Common myeloid progenitor, CD34-positive (primary cell): ENCODE data around the gene MOV10.

Experiments used
- CTCF ChIA-PET: fragments of 350-600 bp; sonication (Branson Sonifier 250); formaldehyde crosslinking; loops from one replicate; lab custom pipeline; 2021; ENCODE audit warnings: antibody characterized with exemption; lab: Charles Lee
- POLR2A ChIA-PET: fragments of 350-600 bp; sonication (Branson Sonifier 250); formaldehyde crosslinking; loops from one replicate; lab custom pipeline; 2021; ENCODE audit warnings: antibody characterized with exemption; lab: Charles Lee
- DNase-seq, 3 donors: peaks; one replicate each; pipeline versions ENCODE4 v3.0.0 to v3.0.0-alpha.2; 2013
- H3K27ac ChIP-seq, 2 experiments: 1 replicate in 1 of 2; 2 replicates in 1 of 2; pipeline ENCODE4 v1.7.0; 2013; ENCODE audit warnings: inconsistent platforms in 2 of 2, low read length in 2 of 2, mild to moderate bottlenecking in 2 of 2, low read depth in 1 of 2, moderate library complexity in 1 of 2; ENCODE audit not compliant: severe bottlenecking in 2 of 2, insufficient read depth in 1 of 2, poor library complexity in 1 of 2
- H3K27me3 ChIP-seq, 5 experiments: replicated peaks in 2 of 5; 1 replicate in 3 of 5; 2 replicates in 2 of 5; pipeline versions ENCODE4 v1.6.1 to v1.7.0; 2013; ENCODE audit warnings: low read length in 4 of 5, mild to moderate bottlenecking in 2 of 5, moderate library complexity in 2 of 5, inconsistent platforms in 1 of 5; ENCODE audit not compliant: insufficient read depth in 5 of 5, control insufficient read depth in 4 of 5
- H3K36me3 ChIP-seq, 4 experiments: 1 replicate in 2 of 4; 2 replicates in 2 of 4; pipeline versions ENCODE4 v1.6.1 to v1.7.0; 2013; ENCODE audit warnings: low read length in 3 of 4, control low read depth in 1 of 4, mild to moderate bottlenecking in 1 of 4; ENCODE audit not compliant: control insufficient read depth in 4 of 4, insufficient read depth in 4 of 4
- H3K4me1 ChIP-seq, 4 experiments: 1 replicate in 3 of 4; 2 replicates in 1 of 4; pipeline versions ENCODE4 v1.6.1 to v1.7.1; 2013; ENCODE audit warnings: low read length in 3 of 4, mild to moderate bottlenecking in 3 of 4, control low read depth in 1 of 4, inconsistent platforms in 1 of 4, moderate library complexity in 1 of 4; ENCODE audit not compliant: control insufficient read depth in 4 of 4, insufficient read depth in 4 of 4; ENCODE audit errors: control extremely low read depth in 1 of 4
- H3K4me3 ChIP-seq, 7 experiments: 1 replicate in 4 of 7; 2 replicates in 3 of 7; pipeline versions ENCODE4 v1.5.1 to v1.7.0; 2013; ENCODE audit warnings: mild to moderate bottlenecking in 7 of 7, low read length in 6 of 7, moderate library complexity in 6 of 7, inconsistent platforms in 2 of 7, low read depth in 2 of 7, control low read depth in 1 of 7; ENCODE audit not compliant: insufficient read depth in 4 of 7, control insufficient read depth in 1 of 7; ENCODE audit errors: extremely low read depth in 1 of 7
- H3K9me3 ChIP-seq, 5 experiments: 1 replicate in 4 of 5; 2 replicates in 1 of 5; pipeline versions ENCODE4 v1.6.1 to v1.7.1; 2013; ENCODE audit warnings: low read length in 4 of 5, mild to moderate bottlenecking in 2 of 5, inconsistent platforms in 1 of 5, low read depth in 1 of 5, moderate library complexity in 1 of 5; ENCODE audit not compliant: control insufficient read depth in 4 of 5, insufficient read depth in 2 of 5; ENCODE audit errors: control extremely low read depth in 1 of 5
- WGBS: methylation state at CpG from one replicate; pipeline ENCODE4 v1.1.5; 2013; ENCODE audit not compliant: insufficient coverage; 5-methylcytosine and 5-hydroxymethylcytosine counted together

The MOV10 gene

DNA sequence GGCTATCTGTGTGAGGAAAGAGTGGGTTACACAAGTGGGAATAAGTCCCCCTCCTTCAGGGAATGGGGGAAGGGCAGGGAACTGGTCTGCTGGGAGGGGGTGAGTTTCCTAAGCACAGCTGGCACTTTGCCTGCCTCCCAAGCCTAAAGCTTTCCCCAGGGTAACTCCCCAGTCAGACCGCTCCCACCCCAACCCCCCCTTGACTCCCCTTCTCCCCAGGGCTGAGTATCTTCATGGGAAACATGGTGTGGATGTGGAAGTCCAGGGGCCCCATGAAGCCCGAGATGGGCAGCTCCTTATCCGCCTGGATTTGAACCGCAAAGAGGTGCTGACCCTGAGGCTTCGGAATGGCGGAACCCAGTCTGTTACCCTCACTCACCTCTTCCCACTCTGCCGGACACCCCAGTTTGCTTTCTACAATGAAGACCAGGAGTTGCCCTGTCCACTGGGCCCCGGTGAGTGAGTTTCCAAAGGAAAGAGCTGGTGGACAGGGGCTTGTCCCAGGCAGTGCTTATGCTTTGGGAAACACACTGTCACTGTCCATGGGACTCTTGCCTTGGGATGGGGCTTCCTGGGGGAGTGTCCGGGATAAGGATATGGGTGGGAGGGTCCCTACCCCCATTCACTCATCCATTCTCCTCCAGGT is 14.9 kb downstream of the MOV10 start:
- Histone ChIP-seq H3K4me3 (no peak overlapping the region), H3K4me1 (no peaks in the 10 kb centered on the region), H3K9me3 (no peaks in the 10 kb centered on the region), H3K36me3 (peaks cover 9 to 51% (median 30%) of the 10 kb centered on the region in 4 experiments), H3K27me3 (no peaks in the 10 kb centered on the region), H3K27ac (no peak overlapping the region)
- DNase-seq, result no peak
- ChIA-PET CTCF (interaction anchor here (0.5 to 2.0 kb wide), 3 partner anchors 10 to 25 kb away, joined by 3 to 10 read pairs (median 4); no protein-coding TSS in a partner anchor), POLR2A (no interaction called here)
- WGBS, result 95% methylated on average over 7 of the region's 9 CpGs

DNA sequence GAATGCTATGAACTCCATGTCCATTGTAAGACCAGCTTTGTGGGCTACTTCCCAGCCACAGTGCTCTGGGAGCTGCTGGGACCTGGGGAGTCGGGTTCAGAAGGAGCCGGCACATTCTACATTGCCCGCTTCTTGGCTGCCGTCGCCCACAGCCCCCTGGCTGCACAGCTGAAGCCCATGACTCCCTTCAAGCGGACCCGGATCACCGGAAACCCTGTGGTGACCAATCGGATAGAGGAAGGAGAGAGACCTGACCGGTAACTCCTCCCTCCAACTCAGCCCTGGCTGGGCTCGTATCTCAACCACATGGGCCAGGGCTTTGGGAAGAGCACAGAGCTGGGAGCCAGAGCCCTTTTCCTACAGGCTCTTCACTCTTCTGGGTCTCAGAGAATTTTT is 15.4 kb downstream of the MOV10 start:
- ChIA-PET CTCF (interaction anchor here (1.3 to 2.0 kb wide), 2 partner anchors 9 to 14 kb away, joined by 3 to 10 read pairs; no protein-coding TSS in a partner anchor), POLR2A (no interaction called here)
- WGBS, result 97% methylated on average over 10 of the region's 11 CpGs
- H3K9me3 ChIP-seq, result no peaks in the 10 kb centered on the region
- no peak overlapping the region for H3K27ac ChIP-seq
- H3K4me3 ChIP-seq, result no peak overlapping the region
- H3K27me3 ChIP-seq, result no peaks in the 10 kb centered on the region
- H3K36me3 ChIP-seq, result peaks cover 9 to 56% (median 33%) of the 10 kb centered on the region in 4 experiments
- H3K4me1 ChIP-seq, result no peaks in the 10 kb centered on the region
- no peak for DNase-seq

DNA sequence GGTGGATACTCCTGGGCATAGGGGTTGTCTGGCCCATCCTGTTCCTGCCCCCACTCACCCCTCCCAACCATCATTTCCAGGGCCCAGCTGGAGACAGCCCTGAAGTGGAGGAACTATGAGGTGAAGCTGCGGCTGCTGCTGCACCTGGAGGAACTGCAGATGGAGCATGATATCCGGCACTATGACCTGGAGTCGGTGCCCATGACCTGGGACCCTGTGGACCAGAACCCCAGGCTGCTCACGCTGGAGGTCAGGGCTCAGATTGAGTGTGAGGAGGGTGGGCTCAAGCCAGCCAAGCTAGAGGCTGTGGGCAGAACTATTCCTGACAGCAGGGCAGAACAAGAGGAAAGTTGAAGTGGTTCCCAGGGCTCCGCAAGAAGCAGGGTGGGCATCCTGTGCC is 18.2 kb downstream of the MOV10 start:
- H3K36me3 ChIP-seq, result peaks cover 12 to 77% (median 49%) of the 10 kb centered on the region in 4 experiments
- CTCF ChIA-PET, result interaction anchor here (0.9 to 1.1 kb wide), 4 partner anchors 17 to 41 kb away, joined by 3 read pairs; partner anchors contain the start of gene MOV10
- POLR2A ChIA-PET, result interaction anchor here (1.3 kb wide), 1 partner anchor 17 kb away, joined by 3 read pairs; no protein-coding TSS in a partner anchor
- H3K27ac ChIP-seq, result no peak overlapping the region
- no peak for DNase-seq
- no peaks in the 10 kb centered on the region for H3K9me3 ChIP-seq
- H3K4me1 ChIP-seq, result no peaks in the 10 kb centered on the region
- WGBS, result 100% methylated on average over 4 of the region's 5 CpGs
- no peak overlapping the region for H3K4me3 ChIP-seq
- no peaks in the 10 kb centered on the region for H3K27me3 ChIP-seq

DNA sequence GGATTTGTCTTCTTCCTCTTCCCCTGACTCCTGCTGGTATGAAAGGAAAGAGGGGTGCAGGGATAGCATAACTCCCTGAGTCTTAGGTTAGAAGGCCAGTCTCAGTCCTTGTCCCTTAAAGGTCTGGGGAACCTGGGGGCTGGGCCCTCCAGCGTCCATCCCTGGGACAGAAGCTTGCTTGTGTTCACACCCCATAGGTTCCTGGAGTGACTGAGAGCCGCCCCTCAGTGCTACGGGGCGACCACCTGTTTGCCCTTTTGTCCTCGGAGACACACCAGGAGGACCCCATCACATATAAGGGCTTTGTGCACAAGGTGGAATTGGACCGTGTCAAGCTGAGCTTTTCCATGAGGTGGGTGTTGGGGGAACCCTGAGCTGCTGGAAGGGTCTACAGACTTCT is 19.4 kb downstream of the MOV10 start:
- ChIA-PET CTCF (interaction anchor here (1.0 to 1.7 kb wide), 7 partner anchors 11 to 58 kb away, joined by 3 to 6 read pairs (median 3); partner anchors contain the start of gene MOV10), POLR2A (no interaction called here)
- H3K9me3 ChIP-seq, result no peaks in the 10 kb centered on the region
- no peaks in the 10 kb centered on the region for H3K27me3 ChIP-seq
- H3K27ac ChIP-seq, result no peak overlapping the region
- 97% methylated on average over 6 of the region's 6 CpGs for WGBS
- peaks cover 12 to 84% (median 52%) of the 10 kb centered on the region in 4 experiments for H3K36me3 ChIP-seq
- no peak overlapping the region for H3K4me3 ChIP-seq
- peaks cover 0 to 2% (median 0%) of the 10 kb centered on the region in 4 experiments for H3K4me1 ChIP-seq
- DNase-seq, result no peak

DNA sequence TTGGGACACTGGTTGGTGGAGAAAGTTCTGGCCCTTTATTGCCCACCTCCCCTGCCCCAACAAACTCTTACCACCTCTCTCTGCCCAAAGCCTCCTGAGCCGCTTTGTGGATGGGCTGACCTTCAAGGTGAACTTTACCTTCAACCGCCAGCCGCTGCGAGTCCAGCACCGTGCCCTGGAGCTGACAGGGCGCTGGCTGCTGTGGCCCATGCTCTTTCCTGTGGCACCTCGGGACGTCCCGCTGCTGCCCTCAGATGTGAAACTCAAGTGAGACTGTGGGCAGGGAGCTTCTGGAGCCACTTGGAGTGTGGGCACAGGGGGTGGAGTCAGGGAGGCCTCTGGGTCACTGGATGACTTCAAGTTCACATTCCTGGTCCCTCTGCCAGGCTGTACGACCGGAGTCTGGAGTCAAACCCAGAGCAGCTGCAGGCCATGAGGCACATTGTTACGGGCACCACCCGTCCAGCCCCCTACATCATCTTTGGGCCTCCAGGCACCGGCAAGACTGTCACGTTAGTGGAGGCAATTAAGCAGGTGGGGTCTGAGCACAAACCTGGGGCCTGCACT is 20.0 kb downstream of the MOV10 start:
- peaks cover 10 to 82% (median 53%) of the 10 kb centered on the region in 4 experiments for H3K36me3 ChIP-seq
- no peak overlapping the region for H3K4me3 ChIP-seq
- ChIA-PET POLR2A (no interaction called here), CTCF (interaction anchor here (1.0 to 1.7 kb wide), 6 partner anchors 10 to 59 kb away, joined by 3 to 6 read pairs (median 3); partner anchors contain the start of gene MOV10)
- H3K27ac ChIP-seq, result no peak overlapping the region
- H3K27me3 ChIP-seq, result no peaks in the 10 kb centered on the region
- no peak for DNase-seq
- H3K4me1 ChIP-seq, result peaks cover 0 to 8% (median 2%) of the 10 kb centered on the region in 4 experiments
- H3K9me3 ChIP-seq, result no peaks in the 10 kb centered on the region
- WGBS, result 96% methylated on average over 15 of the region's 15 CpGs

DNA sequence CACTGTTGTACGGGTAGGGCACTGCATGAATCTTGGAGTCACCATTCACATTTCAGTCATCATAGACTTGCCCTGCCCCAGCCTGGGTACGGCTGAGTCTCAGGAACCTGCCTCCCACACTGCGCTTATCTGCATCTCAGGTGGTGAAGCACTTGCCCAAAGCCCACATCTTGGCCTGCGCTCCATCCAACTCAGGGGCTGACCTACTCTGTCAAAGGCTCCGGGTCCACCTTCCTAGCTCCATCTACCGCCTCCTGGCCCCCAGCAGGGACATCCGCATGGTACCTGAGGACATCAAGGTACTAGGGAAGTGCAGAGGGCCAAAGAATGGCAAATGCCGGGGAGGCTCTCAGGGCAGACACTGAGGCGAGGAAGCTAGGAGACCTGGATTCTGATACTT is 20.8 kb downstream of the MOV10 start:
- DNase-seq, result no peak
- 96% methylated on average over 8 of the region's 9 CpGs for WGBS
- Histone ChIP-seq H3K27ac (no peak overlapping the region), H3K4me1 (peaks cover 6 to 16% (median 11%) of the 10 kb centered on the region in 4 experiments), H3K4me3 (no peak overlapping the region), H3K9me3 (no peaks in the 10 kb centered on the region), H3K36me3 (peaks cover 10 to 79% (median 54%) of the 10 kb centered on the region in 4 experiments), H3K27me3 (no peaks in the 10 kb centered on the region)
- ChIA-PET POLR2A (no interaction called here), CTCF (interaction anchor here (1.6 kb wide), 1 partner anchor 21 kb away, joined by 3 read pairs; no protein-coding TSS in a partner anchor)
